GM20431 (cell line): ENCODE data around the gene TMEM179B.

ENCODE experiments used
- in situ Hi-C: fragments of 300-500 bp; cut with MseI, MboI; formaldehyde crosslinking; loops from one replicate; pipeline ENCODE4 v1.15.0; 2020; ENCODE audit warnings: low sequenced_read_pairs; ENCODE audit not compliant: unreplicated experiment

Gene TMEM179B

GRCh38 chr11:62830904-62831519, 43.8 kb downstream of the TMEM179B start:
- in situ Hi-C loops = no loop called here

- in situ Hi-C loops = no loop called here
These were observed 44.5 kb downstream of the TMEM179B start, which contains the start of gene STX5 for GRCh38 chr11:62831520-62832335. Gene STX5 (minus strand): TSS chr11:62832051. CDS start chr11:62831243, 808 bp downstream.

GRCh38 chr11:62832336-62833234, 45.4 kb downstream of the TMEM179B start, which contains the start of gene TEX54:
Gene TEX54 (minus strand): TSS chr11:62832841.
- in situ Hi-C loops = no loop called here

- in situ Hi-C loops = no loop called here
These were observed 48.1 kb downstream of the TMEM179B start for GRCh38 chr11:62835336-62835735.

GRCh38 chr11:62839050-62839945, 52.1 kb downstream of the TMEM179B start, which contains the start of gene WDR74:
Gene WDR74 (minus strand): TSS chr11:62839590. CDS start chr11:62839570, 20 bp downstream.
- in situ Hi-C loops = no loop called here
